ENCODE results near the gene FSTL5.

DNA sequence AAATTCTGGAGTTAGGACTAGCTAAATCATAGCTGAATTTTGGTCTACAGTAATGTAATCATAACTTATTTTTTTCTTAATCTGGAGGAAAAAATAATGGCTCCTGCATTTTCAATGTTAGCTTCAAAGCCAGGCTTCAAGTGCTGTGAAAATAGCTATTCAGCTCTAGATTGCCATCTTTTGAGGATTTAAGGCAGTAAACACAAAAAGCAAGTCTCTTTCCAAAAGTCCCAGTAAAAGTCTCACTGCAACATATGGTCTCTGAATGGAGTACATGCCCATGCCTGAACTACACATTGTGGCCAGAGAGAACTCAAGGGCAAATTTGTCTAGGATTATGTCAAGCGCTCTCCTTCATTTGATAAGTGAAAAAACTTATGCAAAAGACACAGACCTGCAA, 720.9 kb downstream of the FSTL5 start:
- TF ChIP-seq EZH2 (IDR thresholded peaks at IDR 0.05) (no peak), POLR2AphosphoS5 (IDR thresholded peaks at IDR 0.05; ENCODE audit: borderline replicate concordance, low read depth, low read length) (no peak), FOXP2 (optimal IDR thresholded peaks at IDR 0.05; ENCODE audit: control extremely low read depth, extremely low read length, insufficient read depth) (no peak)
